Fibroblast of pulmonary artery (primary cell): ENCODE measurements around the gene GNB2.
A peak's percentile ranks its signal among the peaks of the same experiment; 100 is the strongest.

Experiments used
- DNase-seq: peaks from one replicate; pipeline ENCODE4 v3.0.0-alpha.2; 2010; ENCODE audit warnings: low read depth
- H3K4me3 ChIP-seq: replicated peaks from 2 replicates; pipeline ENCODE4 v1.5.1; 2011; ENCODE audit warnings: low read depth, mild to moderate bottlenecking, control low read depth, low read length, moderate library complexity
- TF ChIP-seq, protein P1 (sequence below): IDR thresholded peaks from 2 replicates; pipeline ENCODE4 v1.5.1; 2011; ENCODE audit warnings: mild to moderate bottlenecking, control low read depth, low read length, inconsistent platforms; ENCODE audit errors: missing control alignments

The GNB2 gene

DNA sequence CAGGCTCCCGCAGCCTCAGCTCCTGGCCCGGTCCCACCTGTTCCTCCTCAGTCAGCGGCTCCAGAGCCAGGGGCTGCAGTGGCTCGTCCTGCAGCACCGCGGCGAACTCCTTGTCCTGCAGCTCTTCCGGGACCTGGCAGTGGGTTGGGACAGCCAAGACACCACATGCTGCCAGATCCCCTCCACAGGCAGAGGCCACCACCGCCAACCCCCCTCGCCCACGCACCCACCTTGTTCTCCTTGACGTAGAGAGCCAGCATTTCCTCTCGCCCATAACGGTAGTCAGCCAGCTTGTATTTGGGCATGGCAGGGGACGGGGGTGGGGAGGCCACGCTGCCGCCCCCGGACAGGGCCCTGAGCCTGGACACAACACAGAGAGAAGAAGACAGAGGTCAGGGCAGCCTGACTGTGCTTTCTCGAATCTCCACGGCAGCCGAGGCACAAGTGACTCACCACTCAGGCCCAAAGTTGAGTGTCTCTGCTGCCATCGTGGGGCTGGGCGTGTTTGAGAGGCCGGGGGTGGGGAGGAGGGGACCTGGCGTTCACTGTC, 14.3 kb downstream of the GNB2 start:
- TF ChIP-seq, protein P1, sequence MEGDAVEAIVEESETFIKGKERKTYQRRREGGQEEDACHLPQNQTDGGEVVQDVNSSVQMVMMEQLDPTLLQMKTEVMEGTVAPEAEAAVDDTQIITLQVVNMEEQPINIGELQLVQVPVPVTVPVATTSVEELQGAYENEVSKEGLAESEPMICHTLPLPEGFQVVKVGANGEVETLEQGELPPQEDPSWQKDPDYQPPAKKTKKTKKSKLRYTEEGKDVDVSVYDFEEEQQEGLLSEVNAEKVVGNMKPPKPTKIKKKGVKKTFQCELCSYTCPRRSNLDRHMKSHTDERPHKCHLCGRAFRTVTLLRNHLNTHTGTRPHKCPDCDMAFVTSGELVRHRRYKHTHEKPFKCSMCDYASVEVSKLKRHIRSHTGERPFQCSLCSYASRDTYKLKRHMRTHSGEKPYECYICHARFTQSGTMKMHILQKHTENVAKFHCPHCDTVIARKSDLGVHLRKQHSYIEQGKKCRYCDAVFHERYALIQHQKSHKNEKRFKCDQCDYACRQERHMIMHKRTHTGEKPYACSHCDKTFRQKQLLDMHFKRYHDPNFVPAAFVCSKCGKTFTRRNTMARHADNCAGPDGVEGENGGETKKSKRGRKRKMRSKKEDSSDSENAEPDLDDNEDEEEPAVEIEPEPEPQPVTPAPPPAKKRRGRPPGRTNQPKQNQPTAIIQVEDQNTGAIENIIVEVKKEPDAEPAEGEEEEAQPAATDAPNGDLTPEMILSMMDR = no peak
- H3K4me3 ChIP-seq = no peak overlapping the region
- no peak for DNase-seq

DNA sequence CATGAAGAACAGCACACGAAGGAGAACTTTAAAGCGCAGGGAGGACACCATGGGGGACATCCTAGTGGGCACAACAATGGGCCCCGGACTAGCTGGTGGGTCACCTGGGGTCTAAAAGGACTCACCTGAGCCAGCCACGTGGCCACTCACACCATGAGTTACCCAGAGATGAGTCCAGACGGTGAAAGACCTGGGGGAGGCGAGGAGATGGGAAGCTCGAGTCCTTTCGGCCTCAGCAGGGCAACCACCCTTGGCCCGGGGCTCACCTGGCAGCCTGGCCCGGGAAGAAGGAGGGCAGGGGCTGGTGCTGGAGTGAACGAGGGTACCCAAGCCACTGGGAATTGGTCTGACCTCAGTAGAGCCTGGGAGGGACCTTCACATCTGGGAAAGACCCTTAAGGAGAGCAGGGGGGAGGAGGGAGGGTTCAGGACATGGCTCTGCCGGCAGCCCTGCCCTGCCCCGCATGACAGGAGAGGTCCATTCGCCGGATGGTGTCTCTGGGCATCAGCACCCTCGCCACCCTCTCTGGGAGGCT, 14.9 kb downstream of the GNB2 start:
- no peak overlapping the region for H3K4me3 ChIP-seq
- TF ChIP-seq, protein P1 = no peak
- DNase-seq = no peak

DNA sequence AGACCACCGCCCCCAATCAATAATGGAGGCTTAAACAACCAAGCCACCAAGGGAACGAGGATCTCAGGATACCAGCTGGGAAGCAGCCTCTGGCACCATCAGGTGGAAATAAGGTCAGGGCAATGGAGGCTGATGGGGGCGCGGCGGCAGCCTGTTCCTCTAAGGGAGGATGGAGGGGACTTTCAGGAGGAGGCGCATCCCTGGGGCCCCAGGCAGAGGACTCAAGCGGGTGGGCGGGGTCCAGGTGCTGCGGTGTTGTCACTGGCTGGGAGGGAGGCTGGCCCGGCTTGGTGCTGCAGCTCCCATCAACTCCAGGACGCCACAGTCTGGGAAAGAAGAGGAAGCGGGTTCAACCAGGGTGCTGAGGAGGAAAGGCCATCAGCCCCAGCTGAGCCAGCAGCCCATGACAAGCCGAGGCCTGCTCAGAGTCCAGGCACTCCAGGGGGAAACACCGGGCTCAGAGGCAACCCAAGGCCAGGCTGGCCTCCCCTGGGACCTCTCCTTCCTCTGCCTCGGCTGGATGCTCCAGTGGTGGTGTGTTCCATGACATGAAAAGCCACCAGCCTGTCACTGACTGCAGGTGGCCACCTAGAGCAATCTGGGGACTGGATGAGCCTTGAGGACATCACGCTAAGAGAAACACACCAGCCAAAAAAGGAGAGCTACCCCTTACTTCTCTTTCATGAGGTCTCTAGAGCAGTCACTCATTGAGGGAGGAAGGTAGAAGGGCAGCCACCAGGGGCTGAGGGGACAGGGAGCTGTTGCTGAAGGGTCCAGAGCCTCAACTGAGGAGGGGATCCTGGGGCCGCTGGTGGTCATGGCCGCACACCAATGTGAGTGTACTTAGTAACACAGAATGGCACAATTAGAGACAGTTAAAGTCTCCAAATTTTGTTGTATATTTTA, 15.9 kb downstream of the GNB2 start:
- TF ChIP-seq, protein P1 = no peak
- no peak for DNase-seq
- H3K4me3 ChIP-seq = no peak overlapping the region

DNA sequence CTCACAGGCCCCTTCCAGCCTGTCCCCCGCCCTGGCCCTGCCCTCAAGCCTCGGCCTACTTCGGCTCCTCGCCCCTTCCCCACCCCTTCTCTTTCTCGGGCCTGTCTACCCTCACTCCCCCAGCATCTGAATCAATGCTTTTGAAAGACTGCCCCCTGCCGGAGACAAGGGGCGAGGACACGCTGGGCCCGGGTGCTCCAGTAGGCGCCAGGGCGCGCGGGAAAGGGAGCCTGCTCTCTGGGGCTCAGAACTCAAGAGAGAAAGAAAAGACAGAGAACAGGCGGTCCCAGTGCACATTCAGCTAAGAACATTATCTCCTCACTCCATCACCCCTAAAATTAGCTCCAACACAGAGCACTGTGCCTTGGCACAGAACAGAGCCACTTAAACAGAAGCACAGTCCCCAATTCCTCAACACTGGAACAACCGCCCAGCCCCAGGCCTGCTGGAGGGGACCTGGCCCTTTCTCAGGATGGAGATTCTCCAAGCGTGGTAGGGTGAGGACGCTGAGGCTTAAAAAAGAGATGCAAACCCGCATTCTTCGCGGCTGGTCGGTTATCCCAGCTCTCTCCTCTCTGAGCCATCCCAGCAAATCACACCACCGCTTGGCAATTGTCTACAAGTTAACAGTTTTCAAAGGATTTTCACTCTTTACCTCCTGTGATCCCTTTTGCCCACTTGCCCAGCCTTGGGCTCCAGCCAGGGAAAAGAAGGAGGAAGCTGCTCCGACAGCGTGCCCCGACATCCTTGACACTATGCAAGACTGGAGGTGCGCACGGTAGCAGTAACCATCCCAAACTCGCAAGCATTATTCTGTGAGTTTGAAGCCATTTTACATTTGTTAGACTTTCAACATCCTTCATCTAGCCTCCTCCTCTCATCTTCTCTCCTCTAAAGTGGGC, 18.4 kb downstream of the GNB2 start:
- TF ChIP-seq, protein P1 = peak; percentile 82
- H3K4me3 ChIP-seq = peak overlapping the region; percentile 79
- peak; percentile 73 for DNase-seq

DNA sequence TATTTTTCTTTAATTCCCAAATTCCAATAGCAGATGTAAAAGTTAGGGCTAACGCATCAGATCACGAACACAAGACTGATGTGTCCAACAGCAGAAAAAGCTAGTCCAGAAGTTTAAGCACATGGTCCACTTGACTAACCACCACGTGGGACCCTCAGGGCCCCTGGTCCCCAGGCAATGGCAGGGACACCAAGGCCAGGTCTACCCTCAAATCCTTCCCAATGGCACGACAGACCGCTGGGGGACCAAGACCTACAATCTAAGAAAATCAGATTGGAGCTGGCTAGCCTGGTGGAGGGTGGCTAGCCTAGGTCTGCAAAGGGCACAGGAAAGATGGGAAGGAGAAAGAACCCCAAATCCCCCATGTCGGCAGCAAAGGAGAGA, 19.0 kb downstream of the GNB2 start:
- peak overlapping the region; percentile 79 for H3K4me3 ChIP-seq
- TF ChIP-seq, protein P1 = no peak

DNA sequence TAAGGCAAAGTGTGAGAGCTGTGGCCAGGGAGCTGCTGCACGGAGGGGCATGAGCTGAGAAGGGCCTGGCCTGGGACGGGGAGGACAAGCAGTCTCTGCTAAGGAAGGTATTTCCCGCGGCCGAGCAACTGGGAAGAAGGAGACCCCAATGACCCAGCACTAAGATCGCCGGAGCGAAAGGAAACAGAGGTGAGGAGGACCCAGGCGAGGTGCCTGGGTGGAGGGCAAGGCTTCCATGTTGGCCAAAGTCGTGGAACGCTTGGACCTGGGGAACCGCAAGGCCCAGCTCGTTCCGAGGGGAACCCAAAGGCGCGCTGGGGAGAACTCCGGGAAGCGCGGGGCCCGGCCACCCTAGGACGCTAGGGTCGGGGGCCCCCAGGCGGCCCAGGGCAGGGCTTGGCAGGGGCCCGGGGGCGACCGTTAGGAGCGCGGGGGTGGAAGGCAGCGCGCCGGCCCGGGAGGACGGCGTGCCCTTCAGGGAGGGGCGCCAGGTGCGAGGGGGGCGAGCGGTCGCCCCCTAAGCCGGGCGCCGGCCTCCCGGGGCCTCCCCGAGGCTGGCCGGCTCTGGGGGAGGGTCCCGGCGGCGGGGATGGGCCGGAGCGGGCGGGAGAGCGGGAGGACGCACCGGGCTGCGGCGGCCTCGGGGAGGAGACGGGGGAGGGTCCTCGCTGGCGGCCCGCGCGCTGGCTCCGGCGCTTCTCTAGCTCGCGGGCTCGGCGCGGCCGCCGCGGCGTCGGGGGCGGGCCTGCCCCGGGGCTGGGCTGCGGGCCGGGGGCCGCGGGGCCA, 20.0 kb downstream of the GNB2 start:
- DNase-seq = no peak
- TF ChIP-seq, protein P1 = no peak
- peak overlapping the region; percentile 79 for H3K4me3 ChIP-seq

More for the DNA sequence above, 19.0 kb downstream of the GNB2 start:
- DNase-seq = no peak
